ENCODE measurements around the gene RHBDF1. TPM values are rescaled to one million over a fixed set of nuclear protein-coding genes. Genes with fewer than 3 reads are reported as not detected.

Gene RHBDF1
- total RNA-seq, 2 donors from 2014 or later = 0.84 to 2.5 TPM

- Mint-ChIP-seq H3K4me3 (no peak overlapping the region), H3K4me1 (ENCODE audit: low read depth in 2 of 2) (peaks cover 19 to 29% of the 10 kb centered on the region in 2 donors), H3K9me3 (no peaks in the 10 kb centered on the region), H3K27me3 (no peaks in the 10 kb centered on the region), H3K36me3 (no peaks in the 10 kb centered on the region), H3K27ac (peak overlapping the region in 1 of 2 donors; percentile 84)
- ATAC-seq (no peak), DNase-seq (ENCODE audit: low spot score) (no peak)
Observed at GRCh38 chr16:85407-85782, 13.0 kb upstream of the RHBDF1 start.

GRCh38 chr16:84718-85406, 12.4 kb upstream of the RHBDF1 start:
- DNase-seq (ENCODE audit: low spot score) (peak; percentile 86), ATAC-seq (peak; percentile 92 to 95)
- Mint-ChIP-seq H3K27ac (peak overlapping the region; percentile 84 to 91), H3K9me3 (no peaks in the 10 kb centered on the region), H3K4me3 (peak overlapping the region; percentile 50), H3K4me1 (ENCODE audit: low read depth in 2 of 2) (peaks cover 19 to 32% of the 10 kb centered on the region in 2 donors), H3K27me3 (no peaks in the 10 kb centered on the region), H3K36me3 (no peaks in the 10 kb centered on the region)

- H3K9me3 Mint-ChIP-seq = no peaks in the 10 kb centered on the region
- H3K4me1 Mint-ChIP-seq (ENCODE audit: low read depth in 2 of 2) = peaks cover 22 to 41% of the 10 kb centered on the region in 2 donors
- H3K27ac Mint-ChIP-seq = peak overlapping the region; percentile 84 to 91
- H3K36me3 Mint-ChIP-seq = no peaks in the 10 kb centered on the region
- H3K4me3 Mint-ChIP-seq = peak overlapping the region; percentile 74
- ATAC-seq (peak in 1 of 2 donors; percentile 57), DNase-seq (ENCODE audit: low spot score) (no peak)
- H3K27me3 Mint-ChIP-seq = no peaks in the 10 kb centered on the region
Observed at GRCh38 chr16:83781-84615, 11.6 kb upstream of the RHBDF1 start.

GRCh38 chr16:83060-83603, 10.7 kb upstream of the RHBDF1 start:
- H3K4me3 Mint-ChIP-seq = peak overlapping the region; percentile 74
- H3K27me3 Mint-ChIP-seq = no peaks in the 10 kb centered on the region
- peaks cover 27 to 46% of the 10 kb centered on the region in 2 donors for H3K4me1 Mint-ChIP-seq (ENCODE audit: low read depth in 2 of 2)
- no peak for ATAC-seq
- no peaks in the 10 kb centered on the region for H3K36me3 Mint-ChIP-seq
- peak overlapping the region; percentile 84 to 91 for H3K27ac Mint-ChIP-seq
- H3K9me3 Mint-ChIP-seq = no peaks in the 10 kb centered on the region
- no peak for DNase-seq (ENCODE audit: low spot score)

- peaks cover 31 to 44% of the 10 kb centered on the region in 2 donors for H3K4me1 Mint-ChIP-seq (ENCODE audit: low read depth in 2 of 2)
- no peaks in the 10 kb centered on the region for H3K36me3 Mint-ChIP-seq
- H3K4me3 Mint-ChIP-seq = peak overlapping the region; percentile 90
- H3K27ac Mint-ChIP-seq = peak overlapping the region; percentile 87 to 94
- DNase-seq (ENCODE audit: low spot score) = no peak
- peaks cover 0 to 3% of the 10 kb centered on the region in 2 donors for H3K27me3 Mint-ChIP-seq
- no peaks in the 10 kb centered on the region for H3K9me3 Mint-ChIP-seq
- no peak for ATAC-seq
Observed at GRCh38 chr16:79151-80054, 7.0 kb upstream of the RHBDF1 start.

- Mint-ChIP-seq H3K27ac (peak overlapping the region; percentile 87 to 94), H3K4me3 (peak overlapping the region; percentile 90), H3K27me3 (peaks cover 0 to 6% of the 10 kb centered on the region in 2 donors), H3K9me3 (no peaks in the 10 kb centered on the region), H3K36me3 (no peaks in the 10 kb centered on the region), H3K4me1 (ENCODE audit: low read depth in 2 of 2) (peaks cover 23 to 37% of the 10 kb centered on the region in 2 donors)
- ATAC-seq = peak; percentile 25 to 47
- DNase-seq (ENCODE audit: low spot score) = no peak
Observed at GRCh38 chr16:78444-79150, 6.2 kb upstream of the RHBDF1 start.

- peak within 1 kb of the TSS; percentile 90 for H3K4me3 Mint-ChIP-seq
- H3K4me1 Mint-ChIP-seq (ENCODE audit: low read depth in 2 of 2) = peaks cover 23 to 35% of the 10 kb centered on the region in 2 donors
- ATAC-seq (peak; percentile 87), DNase-seq (ENCODE audit: low spot score) (peak; percentile 89)
- H3K9me3 Mint-ChIP-seq = no peaks in the 10 kb centered on the region
- H3K27me3 Mint-ChIP-seq = peaks cover 4 to 8% of the 10 kb centered on the region in 2 donors
- no peaks in the 10 kb centered on the region for H3K36me3 Mint-ChIP-seq
- H3K27ac Mint-ChIP-seq = peak within 1 kb of the TSS; percentile 87 to 94
Observed at GRCh38 chr16:77807-78443, 5.5 kb upstream of the RHBDF1 start, which contains the start of gene MPG. Gene MPG, plus strand, starts transcription at chr16:78225. Its CDS starts 85 bp downstream, at chr16:78310.

- ATAC-seq = peak; percentile 56 to 62
- peak overlapping the region; percentile 43 to 86 for H3K27ac Mint-ChIP-seq
- peaks cover 8 to 9% of the 10 kb centered on the region in 2 donors for H3K27me3 Mint-ChIP-seq
- no peak for DNase-seq (ENCODE audit: low spot score)
- H3K4me3 Mint-ChIP-seq = peak overlapping the region; percentile 67
- H3K9me3 Mint-ChIP-seq = no peaks in the 10 kb centered on the region
- peaks cover 26 to 35% of the 10 kb centered on the region in 2 donors for H3K4me1 Mint-ChIP-seq (ENCODE audit: low read depth in 2 of 2)
- no peaks in the 10 kb centered on the region for H3K36me3 Mint-ChIP-seq
Observed at GRCh38 chr16:77273-77806, 4.9 kb upstream of the RHBDF1 start.

- H3K27me3 Mint-ChIP-seq = peaks cover 8 to 9% of the 10 kb centered on the region in 2 donors
- H3K27ac Mint-ChIP-seq = peak overlapping the region; percentile 43 to 86
- ATAC-seq = no peak
- H3K9me3 Mint-ChIP-seq = no peaks in the 10 kb centered on the region
- H3K4me1 Mint-ChIP-seq (ENCODE audit: low read depth in 2 of 2) = peaks cover 26 to 35% of the 10 kb centered on the region in 2 donors
- H3K4me3 Mint-ChIP-seq = peak overlapping the region; percentile 67
- H3K36me3 Mint-ChIP-seq = no peaks in the 10 kb centered on the region
- DNase-seq (ENCODE audit: low spot score) = no peak
Observed at GRCh38 chr16:76535-77272, 4.3 kb upstream of the RHBDF1 start.

GRCh38 chr16:75580-76501, 3.4 kb upstream of the RHBDF1 start:
- ATAC-seq = no peak
- Mint-ChIP-seq H3K4me3 (peak overlapping the region; percentile 67), H3K27ac (peak overlapping the region; percentile 43 to 86), H3K27me3 (peaks cover 8 to 9% of the 10 kb centered on the region in 2 donors), H3K36me3 (no peaks in the 10 kb centered on the region), H3K4me1 (ENCODE audit: low read depth in 2 of 2) (peaks cover 26 to 33% of the 10 kb centered on the region in 2 donors), H3K9me3 (no peaks in the 10 kb centered on the region)
- DNase-seq (ENCODE audit: low spot score) = no peak

All from natural killer cell treated with Interleukin-12 subunit alpha and Interleukin-12 subunit beta and Interleukin-15 and Interleukin-18, amount 100 ng/mL, for 72 hours (primary cell).